ENCODE results near the gene HGD. TPM values are rescaled to one million over a fixed set of nuclear protein-coding genes. Genes with fewer than 3 reads are reported as not detected.

The HGD gene
- total RNA-seq, 1 experiment from 2014 or later = 0.59 TPM

DNA sequence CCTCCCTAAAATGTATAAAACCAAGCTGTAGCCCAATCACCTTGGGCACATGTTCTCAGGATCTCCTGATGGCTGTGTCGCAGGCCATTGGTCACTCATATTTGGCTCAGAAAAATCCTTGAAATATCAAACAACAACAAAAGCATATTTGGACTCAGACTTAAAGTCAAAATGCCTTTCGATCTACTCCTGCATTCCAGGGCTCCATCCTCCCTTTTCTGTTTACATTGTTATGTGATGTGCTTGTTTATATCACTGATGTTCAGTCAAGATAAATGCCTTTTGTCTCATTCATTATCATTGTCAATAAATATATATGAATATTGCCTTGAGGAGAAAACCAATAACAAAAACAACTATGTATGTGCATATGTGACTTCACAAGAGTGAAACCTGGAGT is 31.7 kb downstream of the HGD start:
- H3K9me2 ChIP-seq (ENCODE audit: insufficient read depth) = no peaks in the 10 kb centered on the region
- intact Hi-C loops (cut with micrococcal nuclease) = no loop called here
- no peak for ATAC-seq
- H2AFZ ChIP-seq (ENCODE audit: low read depth, low read length, poor library complexity, severe bottlenecking) = no peak overlapping the region
- ChIA-PET CTCF (no interaction called here), POLR2A (no interaction called here), RAD21 (ENCODE audit: low non-redundant PET in 1 of 2, low total read pairs in 2 of 2, uncharacterized antibody in 2 of 2, unreplicated experiment in 2 of 2) (no interaction called here)
- no peak for DNase-seq (ENCODE audit: low read depth, low spot score)
- no TSS peak for BruUV-seq (replicated peaks)
- no peak overlapping the region for H3K9ac ChIP-seq (ENCODE audit: low read length)
- TF ChIP-seq CBX3 (IDR thresholded peaks at IDR 0.05; ENCODE audit: low read depth) (no peak), SIN3A (IDR thresholded peaks at IDR 0.05; ENCODE audit: low read depth) (no peak), EZH2phosphoT487 (IDR thresholded peaks at IDR 0.05; ENCODE audit: borderline replicate concordance) (no peak), EGR1 (IDR thresholded peaks at IDR 0.05; ENCODE audit: low read depth) (no peak), TCF7L2 (IDR thresholded peaks at IDR 0.05; ENCODE audit: borderline replicate concordance, extremely low read depth, insufficient read depth, insufficient read length) (no peak)
- TF ChIP-seq, protein P1, sequence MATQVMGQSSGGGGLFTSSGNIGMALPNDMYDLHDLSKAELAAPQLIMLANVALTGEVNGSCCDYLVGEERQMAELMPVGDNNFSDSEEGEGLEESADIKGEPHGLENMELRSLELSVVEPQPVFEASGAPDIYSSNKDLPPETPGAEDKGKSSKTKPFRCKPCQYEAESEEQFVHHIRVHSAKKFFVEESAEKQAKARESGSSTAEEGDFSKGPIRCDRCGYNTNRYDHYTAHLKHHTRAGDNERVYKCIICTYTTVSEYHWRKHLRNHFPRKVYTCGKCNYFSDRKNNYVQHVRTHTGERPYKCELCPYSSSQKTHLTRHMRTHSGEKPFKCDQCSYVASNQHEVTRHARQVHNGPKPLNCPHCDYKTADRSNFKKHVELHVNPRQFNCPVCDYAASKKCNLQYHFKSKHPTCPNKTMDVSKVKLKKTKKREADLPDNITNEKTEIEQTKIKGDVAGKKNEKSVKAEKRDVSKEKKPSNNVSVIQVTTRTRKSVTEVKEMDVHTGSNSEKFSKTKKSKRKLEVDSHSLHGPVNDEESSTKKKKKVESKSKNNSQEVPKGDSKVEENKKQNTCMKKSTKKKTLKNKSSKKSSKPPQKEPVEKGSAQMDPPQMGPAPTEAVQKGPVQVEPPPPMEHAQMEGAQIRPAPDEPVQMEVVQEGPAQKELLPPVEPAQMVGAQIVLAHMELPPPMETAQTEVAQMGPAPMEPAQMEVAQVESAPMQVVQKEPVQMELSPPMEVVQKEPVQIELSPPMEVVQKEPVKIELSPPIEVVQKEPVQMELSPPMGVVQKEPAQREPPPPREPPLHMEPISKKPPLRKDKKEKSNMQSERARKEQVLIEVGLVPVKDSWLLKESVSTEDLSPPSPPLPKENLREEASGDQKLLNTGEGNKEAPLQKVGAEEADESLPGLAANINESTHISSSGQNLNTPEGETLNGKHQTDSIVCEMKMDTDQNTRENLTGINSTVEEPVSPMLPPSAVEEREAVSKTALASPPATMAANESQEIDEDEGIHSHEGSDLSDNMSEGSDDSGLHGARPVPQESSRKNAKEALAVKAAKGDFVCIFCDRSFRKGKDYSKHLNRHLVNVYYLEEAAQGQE (IDR thresholded peaks at IDR 0.05; ENCODE audit: low read depth) = no peak
- TF ChIP-seq, protein P2, sequence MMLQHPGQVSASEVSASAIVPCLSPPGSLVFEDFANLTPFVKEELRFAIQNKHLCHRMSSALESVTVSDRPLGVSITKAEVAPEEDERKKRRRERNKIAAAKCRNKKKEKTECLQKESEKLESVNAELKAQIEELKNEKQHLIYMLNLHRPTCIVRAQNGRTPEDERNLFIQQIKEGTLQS (IDR thresholded peaks at IDR 0.05) = no peak
- no peak overlapping the region for H3K27ac ChIP-seq (ENCODE audit: low read depth, low read length)
- no peaks in the 10 kb centered on the region for H3K4me1 ChIP-seq (ENCODE audit: control insufficient read depth in 1 of 2, insufficient read depth in 2 of 2, low read length in 2 of 2)
- no peaks in the 10 kb centered on the region for H3K27me3 ChIP-seq (ENCODE audit: insufficient read depth, low read length)
- H3K4me2 ChIP-seq (ENCODE audit: low read length) = no peak overlapping the region
- H4K20me1 ChIP-seq (ENCODE audit: insufficient read depth) = no peaks in the 10 kb centered on the region
- H3K9me3 ChIP-seq (ENCODE audit: control insufficient read depth in 1 of 2, insufficient read depth in 1 of 2, low read depth in 1 of 2, low read length in 2 of 2) = no peaks in the 10 kb centered on the region
- H3K36me3 ChIP-seq (ENCODE audit: control insufficient read depth in 1 of 2, insufficient read depth in 2 of 2, low read length in 2 of 2) = no peaks in the 10 kb centered on the region
- H3K4me3 ChIP-seq (replicated peaks in 1 of 2; ENCODE audit: low read depth in 1 of 2, low read length in 2 of 2) = no peak overlapping the region
- no peaks in the 10 kb centered on the region for H3K79me2 ChIP-seq (ENCODE audit: insufficient read depth, low read length)
